Left ventricle myocardium inferior (tissue), 1 donor: ENCODE data around the gene SIAE. TPM values are rescaled to one million over a fixed set of nuclear protein-coding genes. Genes with fewer than 3 reads are reported as not detected.

ENCODE experiments used
- DNase-seq: peaks from one replicate; pipeline ENCODE4 v3.0.0-alpha.2; 2020
- H3K27ac ChIP-seq: fragments of 200-600 bp; replicated peaks from 2 replicates; pipeline ENCODE4 v1.8.0; 2021
- H3K27me3 ChIP-seq: fragments of 200-600 bp; 2 replicates; pipeline ENCODE4 v1.8.0; 2021; ENCODE audit warnings: low read depth
- H3K36me3 ChIP-seq: fragments of 200-600 bp; 2 replicates; pipeline ENCODE4 v1.8.0; 2021
- H3K4me1 ChIP-seq: fragments of 200-600 bp; 2 replicates; pipeline ENCODE4 v1.8.0; 2021
- H3K4me3 ChIP-seq: fragments of 200-600 bp; 2 replicates; pipeline ENCODE4 v1.8.0; 2021; ENCODE audit warnings: mild to moderate bottlenecking, moderate library complexity
- H3K9me3 ChIP-seq: fragments of 200-600 bp; replicated peaks from 2 replicates; pipeline ENCODE4 v1.8.0; 2021
- CTCF ChIP-seq: fragments of 200-600 bp; IDR thresholded peaks from 2 replicates; pipeline ENCODE4 v1.8.0; 2021; ENCODE audit warnings: antibody characterized with exemption, mild to moderate bottlenecking, borderline replicate concordance
- intact Hi-C: fragments of 100-400 bp; cut with micrococcal nuclease; formaldehyde crosslinking; loops from one replicate; pipeline ENCODE4 v1.11.0; 2022
- long read RNA-seq: library from polyadenylated mRNA; unstranded; transcript quantifications from one replicate; pipeline ENCODE4 v2.0.0, GENCODE V29; 2021
- total RNA-seq: library from RNA; stranded (reverse); fragmentation: NEBNext Ultra II Directional; extraction: Animal tissue kit (Norgen Biotek cat#: 25700); gene quantifications from one replicate; pipeline ENCODE4 v1.2.1, GENCODE V29; 2021
- donor health status: DM: no; HTN: yes; CAD: no; lungs with severe emphysema.

Gene SIAE
- 68.8 TPM for total RNA-seq
- long read RNA-seq, full-length matches to known transcripts: 42 of 58 reads
- long read RNA-seq, partial matches to known transcripts: 15 of 58 reads
- long read RNA-seq, other reads (novel, unspliced or antisense): 1 of 58 reads

GRCh38 chr11:124673333-124674167 lies at the start of gene SIAE, which contains the start of gene SPA17:
TSS of gene SIAE (minus strand) at chr11:124673739. CDS start at chr11:124673708, 31 bp downstream.
TSS of gene SPA17 (plus strand) at chr11:124673904. CDS start at chr11:124675265, 1,361 bp downstream.
- Histone ChIP-seq H3K4me3 (peak within 1 kb of the TSS; percentile 76), H3K4me1 (peaks cover 39% of the 10 kb centered on the region)
- intact Hi-C loops: loop anchor here (5.0 kb wide), 1 partner anchor 89 kb away; the partner anchor contains the start of gene ESAM

DNA sequence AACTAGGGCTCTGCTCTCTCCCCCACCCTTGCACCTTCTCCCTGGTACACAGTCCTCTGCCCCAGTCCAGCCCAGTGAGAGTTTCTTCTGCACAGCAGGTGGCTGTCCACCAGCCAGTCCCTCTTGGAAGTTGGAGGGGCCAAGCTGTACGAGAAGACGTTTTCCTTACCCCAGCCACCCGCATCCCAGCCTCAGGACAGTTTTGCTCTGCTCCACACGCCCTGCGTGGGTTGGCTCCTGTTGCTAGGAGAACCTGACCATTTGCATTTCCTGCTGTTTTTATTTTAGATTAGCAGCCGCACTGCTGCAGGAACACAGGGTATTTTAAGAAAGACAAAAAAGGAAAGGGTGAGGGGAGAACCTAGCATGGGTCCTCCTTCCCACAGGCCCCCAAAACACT lies 48.6 kb upstream of the SIAE start:
- no peaks in the 10 kb centered on the region for H3K9me3 ChIP-seq
- intact Hi-C loops: no loop called here
- H3K4me1 ChIP-seq: peaks cover 35% of the 10 kb centered on the region
- TF ChIP-seq CTCF: no peak
- H3K27ac ChIP-seq: no peak overlapping the region
- no peak overlapping the region for H3K4me3 ChIP-seq
- H3K36me3 ChIP-seq: no peaks in the 10 kb centered on the region
- DNase-seq: no peak
- H3K27me3 ChIP-seq: peaks cover 97% of the 10 kb centered on the region

More at GRCh38 chr11:124673333-124674167, at the start of gene SIAE, which contains the start of gene SPA17:
- Histone ChIP-seq H3K36me3 (no peaks in the 10 kb centered on the region), H3K9me3 (no peaks in the 10 kb centered on the region), H3K27ac (peak within 1 kb of the TSS; percentile 90), H3K27me3 (no peaks in the 10 kb centered on the region)
- TF ChIP-seq CTCF: no peak
- peak; percentile 95 for DNase-seq

DNA sequence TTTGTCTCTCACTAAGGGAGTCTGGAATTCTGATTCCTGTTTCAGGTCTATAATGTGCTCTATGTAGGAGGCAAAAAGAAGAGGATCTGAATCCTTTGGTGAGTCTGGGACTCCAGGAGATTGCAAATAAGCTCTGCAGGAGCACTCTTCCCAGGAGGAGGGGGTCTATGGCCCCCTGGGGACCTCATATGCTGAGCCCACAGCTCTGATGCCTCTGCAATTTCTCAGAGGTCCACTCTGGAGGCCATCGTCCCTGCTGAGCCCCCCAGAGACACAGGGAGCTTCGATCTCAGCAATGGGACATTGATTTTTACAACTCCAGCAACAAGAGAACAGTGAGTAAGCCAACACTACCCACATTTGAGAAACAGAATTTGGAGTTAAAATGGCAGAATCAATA lies 46.0 kb upstream of the SIAE start:
- intact Hi-C loops: no loop called here
- H3K36me3 ChIP-seq: no peaks in the 10 kb centered on the region
- no peaks in the 10 kb centered on the region for H3K9me3 ChIP-seq
- no peak for DNase-seq
- H3K4me1 ChIP-seq: peaks cover 19% of the 10 kb centered on the region
- no peak overlapping the region for H3K4me3 ChIP-seq
- no peak overlapping the region for H3K27ac ChIP-seq
- peaks cover 97% of the 10 kb centered on the region for H3K27me3 ChIP-seq
- no peak for TF ChIP-seq CTCF

- intact Hi-C loops: no loop called here
- Histone ChIP-seq H3K36me3 (no peaks in the 10 kb centered on the region), H3K27ac (peak overlapping the region; percentile 78), H3K4me1 (peaks cover 19% of the 10 kb centered on the region), H3K9me3 (no peaks in the 10 kb centered on the region), H3K4me3 (peak overlapping the region; percentile 68), H3K27me3 (peaks cover 95% of the 10 kb centered on the region)
- DNase-seq: no peak
- no peak for TF ChIP-seq CTCF
Observed at GRCh38 chr11:124718801-124719200, 45.3 kb upstream of the SIAE start.

DNA sequence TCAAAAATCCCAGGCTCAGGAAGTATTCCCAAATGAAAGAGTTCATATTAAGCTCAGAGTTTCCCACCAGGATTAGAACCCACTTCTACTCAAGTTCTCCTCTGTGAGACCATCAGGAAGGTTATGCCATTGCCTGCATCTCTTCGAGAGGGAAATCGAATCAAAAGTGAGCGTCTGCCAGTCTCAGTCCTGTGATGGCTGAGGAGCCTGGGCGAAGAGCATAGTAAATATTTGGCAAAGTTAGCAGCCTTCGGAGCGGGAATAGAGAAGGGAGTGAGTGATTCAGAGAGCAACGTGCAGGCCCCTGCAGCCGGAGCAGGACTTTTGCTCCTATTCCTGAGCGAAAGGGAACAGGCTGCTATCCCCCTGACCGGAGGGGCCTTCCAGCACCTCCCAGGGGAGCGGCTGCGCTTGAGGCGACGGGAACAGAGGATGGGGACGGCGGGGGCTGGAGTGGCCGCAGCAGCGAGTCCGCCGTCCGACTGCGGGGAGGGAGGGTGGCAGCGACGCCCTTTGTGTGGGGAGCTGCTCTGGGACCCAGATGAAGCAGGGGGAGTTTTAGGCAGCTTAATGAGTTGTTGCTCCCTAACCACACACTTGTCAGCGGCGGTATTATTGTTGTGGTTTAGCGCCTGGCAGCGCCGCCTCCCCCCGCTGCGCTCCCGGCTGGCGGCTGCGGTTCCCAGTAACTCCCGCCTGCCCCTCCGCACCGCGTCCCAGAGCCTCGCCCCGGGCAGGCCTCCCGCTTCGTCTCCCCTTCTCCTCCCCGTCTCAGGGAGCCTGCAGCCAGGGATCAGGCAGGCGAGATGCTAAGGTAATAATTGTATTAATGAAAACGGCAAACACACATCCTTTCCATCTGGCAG lies 44.5 kb upstream of the SIAE start:
- Histone ChIP-seq H3K36me3 (no peaks in the 10 kb centered on the region), H3K4me3 (peak overlapping the region; percentile 68), H3K27me3 (peaks cover 92% of the 10 kb centered on the region), H3K27ac (peak overlapping the region; percentile 78), H3K4me1 (peaks cover 19% of the 10 kb centered on the region), H3K9me3 (no peaks in the 10 kb centered on the region)
- peak; percentile 56 for DNase-seq
- intact Hi-C loops: no loop called here
- TF ChIP-seq CTCF: no peak
